Adrenal gland (tissue), 5 donors: ENCODE results near the gene MICAL3.

Experiments used
- CTCF ChIP-seq, 6 experiments: fragments of 450-650 bp in 4 of 6; fragments of 200-600 bp in 2 of 6; sonication (generic) in 1 of 6; IDR thresholded peaks; 1 replicate in 5 of 6; 2 replicates in 1 of 6; pipeline versions ENCODE4 v1.5.1 to v1.8.0; 2016 to 2021; ENCODE audit warnings: antibody characterized with exemption in 6 of 6, mild to moderate bottlenecking in 2 of 6, moderate library complexity in 1 of 6
- POLR2A ChIP-seq, 2 donors: fragments of 450-650 bp; IDR thresholded peaks; one replicate each; pipeline ENCODE4 v1.6.1; 2017; ENCODE audit warnings: antibody characterized with exemption in 2 of 2, mild to moderate bottlenecking in 2 of 2, moderate library complexity in 1 of 2
- donor health status: DM: no; HTN: no; CAD: no.

GRCh38 chr22:17892376-17892775, 132.0 kb downstream of the MICAL3 start:
- TF ChIP-seq POLR2A (IDR thresholded peaks at IDR 0.05) (no peak), CTCF (IDR thresholded peaks at IDR 0.05) (no peak)
